NCI-H69 (cell line): ENCODE data around the gene PEX3.

Experiments used
- DNase-seq: peaks from one replicate; lab custom pipeline; 2025; lab: John Stamatoyannopoulos, UW

Gene PEX3

GRCh38 chr6:143539734-143540133 lies 89.1 kb downstream of the PEX3 start:
- peak; percentile 52 for DNase-seq

GRCh38 chr6:143540192-143540591 lies 89.6 kb downstream of the PEX3 start:
- peak; percentile 48 for DNase-seq
